Ascending aorta (tissue), 2 donors: Measurements from ENCODE around the gene OR7G3. TPM values are rescaled to one million over a fixed set of nuclear protein-coding genes. Genes with fewer than 3 reads are reported as not detected.
A peak's percentile ranks its signal among the peaks of the same experiment; 100 is the strongest.

Source experiments
- DNase-seq, 2 donors: peaks; one replicate each; pipeline ENCODE4 v3.0.0-alpha.2; 2019; ENCODE audit warnings: low spot score in 2 of 2
- H3K27ac ChIP-seq, 2 donors: fragments of 200-600 bp; sonication (generic); one replicate each; pipeline ENCODE4 v1.5.1; 2016 to 2017; ENCODE audit warnings: mild to moderate bottlenecking in 1 of 2
- H3K27me3 ChIP-seq: fragments of 200-600 bp; sonication (generic); one replicate; pipeline ENCODE4 v1.5.1; 2017
- H3K36me3 ChIP-seq, 2 donors: fragments of 200-600 bp; sonication (generic); one replicate each; pipeline ENCODE4 v1.5.1; 2016
- H3K4me1 ChIP-seq, 2 donors: fragments of 200-600 bp; sonication (generic); one replicate each; pipeline ENCODE4 v1.5.1; 2016 to 2017; ENCODE audit warnings: mild to moderate bottlenecking in 1 of 2
- H3K4me3 ChIP-seq, 2 donors: fragments of 200-600 bp; sonication (generic); one replicate each; pipeline ENCODE4 v1.5.1; 2016 to 2017; ENCODE audit warnings: mild to moderate bottlenecking in 1 of 2
- H3K9me3 ChIP-seq, 2 donors: fragments of 200-600 bp; sonication (generic); one replicate each; pipeline ENCODE4 v1.5.1; 2016
- intact Hi-C: fragments of 100-400 bp; cut with DNase I; formaldehyde crosslinking; loops from one replicate; pipeline ENCODE4 v1.15.1; 2023
- total RNA-seq: library from RNA; depleted of rRNA; stranded (reverse); fragments of >200 nt; gene quantifications from one replicate; pipeline ENCODE4 v1.1.0, GENCODE V29; 2016
- TF ChIP-seq, protein P1 (sequence below), 3 experiments: fragments of 200-600 bp in 2 of 3; fragments of 450-650 bp in 1 of 3; sonication (generic) in 2 of 3; IDR thresholded peaks; one replicate each; pipeline ENCODE4 v1.5.1; 2016 to 2019; ENCODE audit warnings: antibody characterized with exemption in 3 of 3, mild to moderate bottlenecking in 1 of 3, moderate library complexity in 1 of 3

The OR7G3 gene
- total RNA-seq, 1 donor from 2014 or later, result not detected

DNA sequence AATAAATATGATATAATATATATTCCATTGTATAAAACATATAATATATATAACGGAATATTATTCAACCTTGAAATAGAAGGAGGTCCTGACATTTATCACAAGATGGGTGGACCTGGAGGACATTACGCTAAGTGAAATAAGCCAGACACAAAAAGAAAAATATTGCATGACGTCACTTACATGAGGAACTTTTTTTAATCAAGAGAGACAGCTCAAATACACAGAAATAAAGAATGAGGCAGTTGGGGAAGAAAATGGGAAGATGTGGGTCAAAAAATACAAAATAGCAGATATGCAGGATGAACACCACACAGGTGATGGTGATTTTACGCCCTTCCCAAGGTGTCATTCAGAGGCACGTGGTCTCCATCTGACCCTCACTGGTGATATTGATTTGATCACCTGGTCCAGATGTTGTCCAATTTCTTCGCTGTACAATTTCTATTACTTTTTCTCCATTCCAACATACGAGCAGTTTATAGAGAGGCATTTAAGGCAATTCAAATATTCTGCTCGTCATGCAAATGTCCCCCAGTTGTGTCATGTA is 12.9 kb upstream of the OR7G3 start:
- H3K9me3 ChIP-seq, result peaks cover 0 to 12% of the 10 kb centered on the region in 2 donors
- H3K4me1 ChIP-seq, result peaks cover 0 to 12% of the 10 kb centered on the region in 2 donors
- H3K4me3 ChIP-seq, result peak overlapping the region; percentile 70 to 71
- TF ChIP-seq, protein P1, sequence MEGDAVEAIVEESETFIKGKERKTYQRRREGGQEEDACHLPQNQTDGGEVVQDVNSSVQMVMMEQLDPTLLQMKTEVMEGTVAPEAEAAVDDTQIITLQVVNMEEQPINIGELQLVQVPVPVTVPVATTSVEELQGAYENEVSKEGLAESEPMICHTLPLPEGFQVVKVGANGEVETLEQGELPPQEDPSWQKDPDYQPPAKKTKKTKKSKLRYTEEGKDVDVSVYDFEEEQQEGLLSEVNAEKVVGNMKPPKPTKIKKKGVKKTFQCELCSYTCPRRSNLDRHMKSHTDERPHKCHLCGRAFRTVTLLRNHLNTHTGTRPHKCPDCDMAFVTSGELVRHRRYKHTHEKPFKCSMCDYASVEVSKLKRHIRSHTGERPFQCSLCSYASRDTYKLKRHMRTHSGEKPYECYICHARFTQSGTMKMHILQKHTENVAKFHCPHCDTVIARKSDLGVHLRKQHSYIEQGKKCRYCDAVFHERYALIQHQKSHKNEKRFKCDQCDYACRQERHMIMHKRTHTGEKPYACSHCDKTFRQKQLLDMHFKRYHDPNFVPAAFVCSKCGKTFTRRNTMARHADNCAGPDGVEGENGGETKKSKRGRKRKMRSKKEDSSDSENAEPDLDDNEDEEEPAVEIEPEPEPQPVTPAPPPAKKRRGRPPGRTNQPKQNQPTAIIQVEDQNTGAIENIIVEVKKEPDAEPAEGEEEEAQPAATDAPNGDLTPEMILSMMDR (IDR thresholded peaks at IDR 0.05), result no peak
- no peaks in the 10 kb centered on the region for H3K27me3 ChIP-seq
- intact Hi-C loops, result loop anchor here (2.0 to 5.0 kb wide), 3 partner anchors 307 to 888 kb away; partner anchors contain the start of genes MBD3L1 and ZNF558
- DNase-seq, result no peak
- H3K27ac ChIP-seq, result peak overlapping the region; percentile 77 to 79
- peaks cover 0 to 1% of the 10 kb centered on the region in 2 donors for H3K36me3 ChIP-seq

DNA sequence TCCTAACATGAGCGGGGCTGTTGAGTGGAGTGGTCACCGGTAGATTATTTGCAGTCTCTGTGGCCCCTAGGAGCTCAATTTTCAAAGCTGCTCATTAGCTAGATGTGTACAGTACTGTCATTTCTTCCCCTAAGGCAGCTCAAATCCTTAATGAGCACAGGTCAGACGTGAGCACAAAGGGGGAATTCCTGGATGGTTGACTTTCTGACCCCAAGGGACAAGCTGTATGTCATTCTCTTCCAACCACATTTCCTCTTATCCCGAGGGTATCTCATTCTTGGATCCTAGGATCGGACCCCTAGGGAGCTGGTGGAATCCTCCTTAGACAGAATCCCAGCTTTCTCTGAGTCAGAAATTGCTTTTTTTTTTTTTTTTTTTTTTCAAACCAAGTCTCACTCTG is 5.7 kb upstream of the OR7G3 start:
- Histone ChIP-seq H3K36me3 (no peaks in the 10 kb centered on the region), H3K4me3 (no peak overlapping the region), H3K4me1 (no peaks in the 10 kb centered on the region), H3K9me3 (no peaks in the 10 kb centered on the region), H3K27me3 (no peaks in the 10 kb centered on the region), H3K27ac (no peak overlapping the region)
- DNase-seq, result no peak
- TF ChIP-seq, protein P1 (IDR thresholded peaks at IDR 0.05), result no peak
- intact Hi-C loops, result no loop called here

DNA sequence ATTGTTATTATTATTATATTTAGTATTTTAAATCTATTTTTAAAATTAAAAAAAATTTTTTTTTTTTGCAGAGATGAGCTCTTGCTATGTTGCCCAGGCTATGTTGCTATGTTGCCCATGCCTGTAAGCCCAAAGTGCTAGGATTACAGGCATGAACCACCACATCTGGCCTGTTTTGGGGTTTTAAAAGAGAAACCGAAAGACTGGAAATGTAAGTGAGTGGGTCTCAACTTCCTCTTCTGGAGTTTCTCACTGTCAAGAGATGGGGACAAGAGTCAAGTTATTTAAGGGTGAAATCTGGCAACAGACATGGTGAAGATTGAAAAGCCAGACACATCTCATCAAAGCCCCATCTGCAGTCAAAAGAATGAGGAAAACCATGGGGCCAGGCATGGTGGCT is 4.2 kb upstream of the OR7G3 start:
- Histone ChIP-seq H3K27ac (no peak overlapping the region), H3K4me3 (no peak overlapping the region), H3K27me3 (no peaks in the 10 kb centered on the region), H3K4me1 (no peaks in the 10 kb centered on the region), H3K36me3 (no peaks in the 10 kb centered on the region), H3K9me3 (no peaks in the 10 kb centered on the region)
- no peak for DNase-seq
- intact Hi-C loops, result no loop called here
- TF ChIP-seq, protein P1 (IDR thresholded peaks at IDR 0.05), result no peak

DNA sequence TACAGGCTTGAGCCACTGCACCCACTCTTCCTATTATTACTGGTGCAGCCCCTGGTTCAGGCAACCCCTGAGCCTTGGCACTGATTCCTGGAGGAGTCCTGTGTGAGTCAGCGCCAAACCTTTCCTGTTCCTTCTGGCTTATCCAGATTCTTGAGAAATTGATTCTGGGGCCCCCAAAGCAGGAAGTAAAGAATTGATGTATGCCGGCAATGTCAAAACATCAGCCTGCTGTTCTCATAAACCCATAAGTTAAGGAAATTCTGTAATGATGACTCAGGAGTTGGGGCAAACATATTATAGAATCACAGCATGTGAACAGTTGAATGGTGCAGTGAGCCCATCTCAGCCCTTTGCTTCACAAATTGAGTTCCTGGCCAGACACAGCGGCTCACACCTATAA is 1.4 kb upstream of the OR7G3 start:
- TF ChIP-seq, protein P1 (IDR thresholded peaks at IDR 0.05), result no peak
- DNase-seq, result no peak
- no peak overlapping the region for H3K27ac ChIP-seq
- H3K9me3 ChIP-seq, result no peaks in the 10 kb centered on the region
- no peak overlapping the region for H3K4me3 ChIP-seq
- no peaks in the 10 kb centered on the region for H3K36me3 ChIP-seq
- intact Hi-C loops, result no loop called here
- no peaks in the 10 kb centered on the region for H3K4me1 ChIP-seq
- H3K27me3 ChIP-seq, result no peaks in the 10 kb centered on the region

DNA sequence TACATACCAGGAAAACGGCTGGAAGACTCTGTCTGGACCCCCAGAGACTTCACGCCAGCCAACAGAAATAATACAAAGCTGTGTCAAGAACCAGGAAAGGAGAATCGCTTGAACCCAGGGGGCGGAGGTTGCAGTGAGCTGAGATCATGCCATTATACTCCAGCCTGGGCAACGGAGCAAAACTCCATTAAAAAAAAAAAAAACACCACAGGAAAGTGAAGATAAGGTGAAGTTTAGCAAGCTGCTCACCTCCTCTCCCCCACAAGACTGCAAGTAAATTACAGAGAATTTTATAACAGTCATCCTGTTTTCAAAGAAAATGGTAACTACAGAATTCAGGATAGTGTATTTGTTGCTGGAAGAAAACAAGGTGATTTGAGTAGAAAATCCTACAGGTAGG is 10.2 kb downstream of the OR7G3 start:
- TF ChIP-seq, protein P1 (IDR thresholded peaks at IDR 0.05), result no peak
- intact Hi-C loops, result no loop called here

More for the DNA sequence above, 10.2 kb downstream of the OR7G3 start:
- DNase-seq, result no peak
- H3K27ac ChIP-seq, result no peak overlapping the region
- no peak overlapping the region for H3K4me3 ChIP-seq
- H3K36me3 ChIP-seq, result no peaks in the 10 kb centered on the region
- H3K9me3 ChIP-seq, result no peaks in the 10 kb centered on the region
- no peaks in the 10 kb centered on the region for H3K4me1 ChIP-seq
- no peaks in the 10 kb centered on the region for H3K27me3 ChIP-seq
